Measurements from ENCODE around the gene CACNG1. TPM values are rescaled to one million over a fixed set of nuclear protein-coding genes. Genes with fewer than 3 reads are reported as not detected.
A peak's percentile ranks its signal among the peaks of the same experiment; 100 is the strongest.

The CACNG1 gene
- polyA plus RNA-seq, 1 donor from 2014 or later, result 0.77 TPM

GRCh38 chr17:67018471-67019434 is 25.6 kb upstream of the CACNG1 start:
- H3K4me3 ChIP-seq (ENCODE audit: low read length), result no peak overlapping the region
- no peaks in the 10 kb centered on the region for H3K9me2 ChIP-seq (ENCODE audit: insufficient read depth, low read length)
- TF ChIP-seq TAF1 (IDR thresholded peaks at IDR 0.05; ENCODE audit: low read depth) (no peak), RAD21 (conservative IDR thresholded peaks at IDR 0.05) (no peak), CTCF (IDR thresholded peaks at IDR 0.05; ENCODE audit: poor library complexity, severe bottlenecking) (no peak), REST (IDR thresholded peaks at IDR 0.05; ENCODE audit: borderline replicate concordance) (no peak), SMC3 (conservative IDR thresholded peaks at IDR 0.05; ENCODE audit: poor library complexity) (no peak), EZH2 (IDR thresholded peaks at IDR 0.05; ENCODE audit: borderline replicate concordance, insufficient read depth, low read length, poor library complexity, severe bottlenecking) (no peak), EP300 (conservative IDR thresholded peaks at IDR 0.05; ENCODE audit: poor library complexity, severe bottlenecking) (no peak), POLR2AphosphoS5 (IDR thresholded peaks at IDR 0.05) (no peak), MXI1 (conservative IDR thresholded peaks at IDR 0.05; ENCODE audit: poor library complexity, severe bottlenecking) (no peak)
- H3K9me3 ChIP-seq (ENCODE audit: low read length), result no peaks in the 10 kb centered on the region
- no peak overlapping the region for H3K9ac ChIP-seq (ENCODE audit: low read length)
- no peaks in the 10 kb centered on the region for H3K27me3 ChIP-seq (ENCODE audit: insufficient read depth, low read depth, low read length)
- H4K20me1 ChIP-seq (ENCODE audit: insufficient read depth), result no peaks in the 10 kb centered on the region
- no peak overlapping the region for H3K4me2 ChIP-seq (ENCODE audit: low read length)
- no peak overlapping the region for H2AFZ ChIP-seq (ENCODE audit: low read depth, low read length)
- peak overlapping the region; percentile 47 for H3K27ac ChIP-seq (ENCODE audit: low read length)
- H3F3A ChIP-seq (ENCODE audit: insufficient read depth, low read length, poor library complexity, severe bottlenecking), result no peaks in the 10 kb centered on the region
- H3K79me2 ChIP-seq (replicated peaks; ENCODE audit: insufficient read depth, low read length), result no peaks in the 10 kb centered on the region
- H3K36me3 ChIP-seq (ENCODE audit: insufficient read depth, low read length), result no peaks in the 10 kb centered on the region

- peak overlapping the region; percentile 47 for H3K27ac ChIP-seq (ENCODE audit: low read length)
- H3K4me2 ChIP-seq (ENCODE audit: low read length), result no peak overlapping the region
- no peaks in the 10 kb centered on the region for H3K79me2 ChIP-seq (replicated peaks; ENCODE audit: insufficient read depth, low read length)
- no peak overlapping the region for H3K4me3 ChIP-seq (ENCODE audit: low read length)
- H3K9ac ChIP-seq (ENCODE audit: low read length), result no peak overlapping the region
- TF ChIP-seq EP300 (conservative IDR thresholded peaks at IDR 0.05; ENCODE audit: poor library complexity, severe bottlenecking) (no peak), REST (IDR thresholded peaks at IDR 0.05; ENCODE audit: borderline replicate concordance) (no peak), MXI1 (conservative IDR thresholded peaks at IDR 0.05; ENCODE audit: poor library complexity, severe bottlenecking) (no peak), RAD21 (conservative IDR thresholded peaks at IDR 0.05) (no peak)
- H3K27me3 ChIP-seq (ENCODE audit: insufficient read depth, low read depth, low read length), result no peaks in the 10 kb centered on the region
- H3K9me2 ChIP-seq (ENCODE audit: insufficient read depth, low read length), result no peaks in the 10 kb centered on the region
- no peaks in the 10 kb centered on the region for H4K20me1 ChIP-seq (ENCODE audit: insufficient read depth)
- H2AFZ ChIP-seq (ENCODE audit: low read depth, low read length), result no peak overlapping the region
- H3K36me3 ChIP-seq (ENCODE audit: insufficient read depth, low read length), result peaks cover 3% of the 10 kb centered on the region
- H3K9me3 ChIP-seq (ENCODE audit: low read length), result no peaks in the 10 kb centered on the region
- no peaks in the 10 kb centered on the region for H3F3A ChIP-seq (ENCODE audit: insufficient read depth, low read length, poor library complexity, severe bottlenecking)
These were observed 24.5 kb upstream of the CACNG1 start for GRCh38 chr17:67019809-67020208.

All from neural cell (in vitro differentiated cells).